AG04450 (cell line): ENCODE measurements around the gene LRRD1. TPM values are rescaled to one million over a fixed set of nuclear protein-coding genes. Genes with fewer than 3 reads are reported as not detected.
"Not testable (repeated sequence)": the region's sequence is repeated elsewhere in the genome, so short reads cannot be mapped to it uniquely, and the experiment has no call there.

Source experiments
- CTCF ChIA-PET: fragments of 300-600, 350-600 bp; formaldehyde crosslinking; extraction: SDS; loops from one replicate; lab custom pipeline; 2022; ENCODE audit warnings: antibody characterized with exemption, inconsistent platforms; lab: Charles Lee
- POLR2A ChIA-PET: fragments of 350-600 bp; formaldehyde crosslinking; extraction: SDS; loops from one replicate; lab custom pipeline; 2021; ENCODE audit warnings: antibody characterized with exemption, inconsistent platforms; lab: Yijun Ruan, JAX
- DNase-seq: peaks from one replicate; pipeline ENCODE4 v3.0.0-alpha.2; 2011; ENCODE audit warnings: low read depth, low spot score
- H3K27ac ChIP-seq: one replicate; pipeline ENCODE4 v1.5.1; 2012; ENCODE audit warnings: low read depth, low read length, control low read depth
- H3K27me3 ChIP-seq: one replicate; pipeline ENCODE4 v1.6.0; 2012; ENCODE audit warnings: low read length; ENCODE audit not compliant: control insufficient read depth, insufficient read depth
- H3K4me3 ChIP-seq: 2 replicates; pipeline ENCODE4 v1.5.1; 2011; ENCODE audit warnings: mild to moderate bottlenecking, low read depth, low read length, control low read depth
- H3K9me3 ChIP-seq: 2 replicates; pipeline ENCODE4 v1.5.1; 2012; ENCODE audit warnings: low read length; ENCODE audit not compliant: control insufficient read depth, insufficient read depth
- polyA plus RNA-seq: library from polyadenylated mRNA; depleted of rRNA; stranded (reverse); fragments of >200 nt; gene quantifications from 2 replicates; pipeline ENCODE4 v1.2.3, GENCODE V29; 2011
- TF ChIP-seq, protein P1 (sequence below): IDR thresholded peaks from 2 replicates; pipeline ENCODE4 v1.5.1; 2011; ENCODE audit warnings: low read depth, low read length, control low read depth, inconsistent platforms

Gene LRRD1
- polyA plus RNA-seq, 1 experiment = not detected

- H3K4me3 ChIP-seq = no peak overlapping the region
- ChIA-PET CTCF (interaction anchor here (1.4 kb wide), 1 partner anchor 24 kb away, joined by 4 read pairs; the partner anchor contains the start of gene LRRD1), POLR2A (no interaction called here)
- no peaks in the 10 kb centered on the region for H3K27me3 ChIP-seq
- TF ChIP-seq, protein P1, sequence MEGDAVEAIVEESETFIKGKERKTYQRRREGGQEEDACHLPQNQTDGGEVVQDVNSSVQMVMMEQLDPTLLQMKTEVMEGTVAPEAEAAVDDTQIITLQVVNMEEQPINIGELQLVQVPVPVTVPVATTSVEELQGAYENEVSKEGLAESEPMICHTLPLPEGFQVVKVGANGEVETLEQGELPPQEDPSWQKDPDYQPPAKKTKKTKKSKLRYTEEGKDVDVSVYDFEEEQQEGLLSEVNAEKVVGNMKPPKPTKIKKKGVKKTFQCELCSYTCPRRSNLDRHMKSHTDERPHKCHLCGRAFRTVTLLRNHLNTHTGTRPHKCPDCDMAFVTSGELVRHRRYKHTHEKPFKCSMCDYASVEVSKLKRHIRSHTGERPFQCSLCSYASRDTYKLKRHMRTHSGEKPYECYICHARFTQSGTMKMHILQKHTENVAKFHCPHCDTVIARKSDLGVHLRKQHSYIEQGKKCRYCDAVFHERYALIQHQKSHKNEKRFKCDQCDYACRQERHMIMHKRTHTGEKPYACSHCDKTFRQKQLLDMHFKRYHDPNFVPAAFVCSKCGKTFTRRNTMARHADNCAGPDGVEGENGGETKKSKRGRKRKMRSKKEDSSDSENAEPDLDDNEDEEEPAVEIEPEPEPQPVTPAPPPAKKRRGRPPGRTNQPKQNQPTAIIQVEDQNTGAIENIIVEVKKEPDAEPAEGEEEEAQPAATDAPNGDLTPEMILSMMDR = no peak
- H3K27ac ChIP-seq = no peak overlapping the region
- H3K9me3 ChIP-seq = no peaks in the 10 kb centered on the region
- no peak for DNase-seq
Observed at GRCh38 chr7:92155108-92155739, 23.7 kb downstream of the LRRD1 start.

GRCh38 chr7:92150450-92151017 is 28.4 kb downstream of the LRRD1 start:
- H3K27ac ChIP-seq = no peak overlapping the region
- H3K27me3 ChIP-seq = no peaks in the 10 kb centered on the region
- CTCF ChIA-PET = interaction anchor here (0.6 to 1.4 kb wide), 2 partner anchors 29 to 83 kb away, joined by 3 to 6 read pairs; partner anchors contain the start of gene LRRD1
- no peak overlapping the region for H3K4me3 ChIP-seq
- H3K9me3 ChIP-seq = no peaks in the 10 kb centered on the region
- POLR2A ChIA-PET = no interaction called here
- DNase-seq = no peak
- TF ChIP-seq, protein P1 = no peak

DNA sequence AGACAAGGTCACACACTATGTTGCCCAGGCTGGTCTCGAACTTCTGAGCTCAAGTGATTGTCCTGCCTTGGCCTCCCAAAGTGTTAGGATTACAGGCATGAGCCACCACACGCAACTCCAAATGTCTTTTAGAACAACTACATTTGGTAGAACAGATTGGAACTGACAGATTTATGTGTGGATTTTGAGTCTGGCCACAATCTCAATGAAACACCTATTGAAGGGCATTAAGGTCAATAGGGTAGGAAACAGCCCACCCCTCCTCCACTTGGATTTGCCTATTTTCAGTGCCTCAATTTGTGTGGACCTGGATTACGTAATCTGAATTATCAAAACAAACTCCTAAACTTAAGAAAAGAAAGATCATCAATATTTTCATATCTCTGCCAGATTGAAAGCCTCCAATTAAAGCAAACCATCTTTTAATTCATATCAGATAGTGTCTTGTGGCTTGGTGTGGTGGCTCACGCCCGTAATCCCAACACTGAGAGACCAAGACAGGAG is 29.2 kb downstream of the LRRD1 start:
- Histone ChIP-seq H3K4me3 (no peak overlapping the region), H3K27me3 (no peaks in the 10 kb centered on the region), H3K9me3 (no peaks in the 10 kb centered on the region), H3K27ac (no peak overlapping the region)
- ChIA-PET CTCF (no interaction called here), POLR2A (no interaction called here)
- TF ChIP-seq, protein P1 = no peak
- DNase-seq = no peak

DNA sequence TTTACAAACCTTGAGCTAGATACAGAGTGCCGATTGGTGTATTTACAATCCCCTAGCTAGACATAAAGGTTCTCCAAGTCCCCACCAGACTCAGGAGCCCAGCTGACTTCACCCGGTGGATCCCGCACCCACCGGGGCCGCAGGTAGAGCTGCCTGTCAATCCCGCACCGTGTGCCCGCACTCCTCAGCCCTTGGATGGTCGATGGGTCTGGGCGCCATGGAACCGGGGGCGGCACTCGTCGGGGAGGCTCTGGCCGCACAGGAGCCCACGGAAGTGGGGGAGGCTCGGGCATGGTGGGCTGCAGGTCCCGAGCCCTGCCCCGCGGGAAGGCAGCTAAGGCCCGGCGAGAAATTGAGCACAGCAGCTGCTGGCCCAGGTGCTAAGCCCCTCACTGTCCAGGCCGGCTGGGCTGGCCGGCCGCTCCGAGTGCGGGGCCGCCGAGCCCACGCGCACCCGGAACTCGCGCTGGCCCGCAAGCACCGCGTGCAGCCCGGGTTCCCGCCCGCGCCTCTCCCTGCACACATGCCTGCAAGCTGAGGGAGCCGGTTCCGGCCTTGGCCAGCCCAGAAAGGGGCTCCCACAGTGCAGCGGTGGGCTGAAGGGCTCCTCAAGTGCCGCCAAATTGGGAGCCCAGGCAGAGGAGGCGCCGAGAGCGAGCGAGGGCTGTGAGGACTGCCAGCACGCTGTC is 35.6 kb downstream of the LRRD1 start:
- H3K9me3 ChIP-seq, H3K27ac ChIP-seq, H3K4me3 ChIP-seq, H3K27me3 ChIP-seq, DNase-seq, POLR2A ChIA-PET: not testable (repeated sequence)
- CTCF ChIA-PET = interaction anchor here (1.3 kb wide), 1 partner anchor 34 kb away, joined by 3 read pairs; no protein-coding TSS in a partner anchor

DNA sequence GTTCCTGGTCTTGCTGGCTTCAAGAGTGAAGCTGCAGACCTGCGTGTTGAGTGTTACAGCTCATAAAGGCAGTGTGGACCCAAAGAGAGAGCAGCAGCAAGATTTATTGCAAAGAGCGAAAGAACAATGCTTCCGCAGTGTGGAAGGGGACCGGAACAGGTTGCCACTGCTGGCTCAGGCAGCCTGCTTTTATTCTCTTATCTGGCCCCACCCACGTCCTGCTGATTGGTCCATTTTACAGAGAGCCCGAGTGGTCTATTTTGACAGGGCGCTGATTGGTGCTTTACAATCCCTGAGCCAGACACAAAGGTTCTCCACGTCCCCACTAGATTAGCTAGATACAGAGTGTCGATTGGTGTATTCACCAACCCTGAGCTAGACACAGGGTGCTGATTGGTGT is 36.2 kb downstream of the LRRD1 start:
- not testable (repeated sequence) for DNase-seq

More for the DNA sequence above, 36.2 kb downstream of the LRRD1 start:
- H3K27ac ChIP-seq, H3K9me3 ChIP-seq, POLR2A ChIA-PET, H3K27me3 ChIP-seq, H3K4me3 ChIP-seq: not testable (repeated sequence)
- CTCF ChIA-PET = interaction anchor here (1.3 kb wide), 1 partner anchor 35 kb away, joined by 3 read pairs; no protein-coding TSS in a partner anchor
